Esophagus squamous epithelium (tissue), 4 donors: Measurements from ENCODE around the gene SHFL.

ENCODE experiments used
- CTCF ChIP-seq, 6 experiments: fragments of 450-650 bp in 4 of 6; fragments of 200-600 bp in 2 of 6; sonication (generic) in 2 of 6; IDR thresholded peaks; one replicate each; pipeline ENCODE4 v1.5.1; 2016 to 2019; ENCODE audit warnings: antibody characterized with exemption in 6 of 6, mild to moderate bottlenecking in 4 of 6, moderate library complexity in 4 of 6
- POLR2A ChIP-seq, 4 donors: fragments of 450-650 bp; IDR thresholded peaks; one replicate each; pipeline ENCODE4 v1.6.1; 2017; ENCODE audit warnings: antibody characterized with exemption in 4 of 4, mild to moderate bottlenecking in 4 of 4, moderate library complexity in 3 of 4

- TF ChIP-seq POLR2A (IDR thresholded peaks at IDR 0.05): no peak
- no peak for TF ChIP-seq CTCF (IDR thresholded peaks at IDR 0.05)
Observed at GRCh38 chr19:10134040-10134439, 47.9 kb downstream of the SHFL start.
